ENCODE measurements around the gene RNF112.
A peak's percentile ranks its signal among the peaks of the same experiment; 100 is the strongest.

The RNF112 gene

DNA sequence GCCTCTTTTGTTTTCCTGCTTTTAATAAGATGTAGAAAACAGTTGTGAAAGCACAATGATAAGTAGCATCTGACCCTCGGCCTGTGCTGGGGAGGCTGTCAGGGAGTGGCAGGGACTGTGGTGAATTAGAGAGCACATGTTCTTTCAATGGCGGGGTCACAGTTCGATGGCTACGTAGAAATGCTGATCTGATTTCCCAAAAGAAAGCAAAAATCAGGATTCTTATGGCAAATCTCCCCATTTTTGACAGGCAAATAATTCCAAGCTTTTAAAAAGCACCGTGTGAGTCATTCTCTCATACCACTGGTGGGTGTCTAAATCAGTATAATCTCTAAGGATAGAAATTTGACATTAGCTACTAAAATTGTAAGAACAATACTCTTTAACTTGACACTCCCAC is 36.9 kb upstream of the RNF112 start:
- Histone ChIP-seq H3K9me3 (ENCODE audit: control extremely low read depth in 1 of 5, control insufficient read depth in 4 of 5, insufficient read depth in 2 of 5, low read depth in 1 of 5, low read length in 4 of 5) (no peaks in the 10 kb centered on the region), H3K36me3 (ENCODE audit: control insufficient read depth in 4 of 4, insufficient read depth in 4 of 4, low read length in 3 of 4) (no peaks in the 10 kb centered on the region), H3K4me1 (ENCODE audit: control extremely low read depth in 1 of 4, control insufficient read depth in 4 of 4, insufficient read depth in 4 of 4, low read length in 3 of 4) (peaks cover 9 to 52% (median 47%) of the 10 kb centered on the region in 4 experiments), H3K4me3 (ENCODE audit: control insufficient read depth in 1 of 7, extremely low read depth in 1 of 7, insufficient read depth in 4 of 7, low read depth in 2 of 7, low read length in 6 of 7) (no peak overlapping the region), H3K27me3 (replicated peaks in 2 of 5; ENCODE audit: control insufficient read depth in 4 of 5, insufficient read depth in 5 of 5, low read length in 4 of 5) (peaks cover 0 to 25% (median 8%) of the 10 kb centered on the region in 5 experiments), H3K27ac (ENCODE audit: insufficient read depth in 1 of 2, low read depth in 1 of 2, low read length in 2 of 2, poor library complexity in 1 of 2, severe bottlenecking in 2 of 2) (no peak overlapping the region)
- DNase-seq: no peak
- WGBS (ENCODE audit: insufficient coverage): 100% methylated on average over 1 of the region's 5 CpGs
- ChIA-PET CTCF (interaction anchor here (0.8 kb wide), 1 partner anchor 9 kb away, joined by 3 read pairs; no protein-coding TSS in a partner anchor), POLR2A (no interaction called here)

- H3K27ac ChIP-seq (ENCODE audit: insufficient read depth in 1 of 2, low read depth in 1 of 2, low read length in 2 of 2, poor library complexity in 1 of 2, severe bottlenecking in 2 of 2): no peak overlapping the region
- DNase-seq: no peak
- ChIA-PET POLR2A (no interaction called here), CTCF (interaction anchor here (1.0 kb wide), 1 partner anchor 14 kb away, joined by 3 read pairs; no protein-coding TSS in a partner anchor)
- H3K9me3 ChIP-seq (ENCODE audit: control extremely low read depth in 1 of 5, control insufficient read depth in 4 of 5, insufficient read depth in 2 of 5, low read depth in 1 of 5, low read length in 4 of 5): no peaks in the 10 kb centered on the region
- peaks cover 0 to 10% (median 4%) of the 10 kb centered on the region in 5 experiments for H3K27me3 ChIP-seq (replicated peaks in 2 of 5; ENCODE audit: control insufficient read depth in 4 of 5, insufficient read depth in 5 of 5, low read length in 4 of 5)
- H3K36me3 ChIP-seq (ENCODE audit: control insufficient read depth in 4 of 4, insufficient read depth in 4 of 4, low read length in 3 of 4): peaks cover 0 to 11% (median 6%) of the 10 kb centered on the region in 4 experiments
- WGBS (ENCODE audit: insufficient coverage): 100% methylated on average over 1 of the region's 1 CpG
- H3K4me1 ChIP-seq (ENCODE audit: control extremely low read depth in 1 of 4, control insufficient read depth in 4 of 4, insufficient read depth in 4 of 4, low read length in 3 of 4): peaks cover 6 to 41% (median 37%) of the 10 kb centered on the region in 4 experiments
- H3K4me3 ChIP-seq (ENCODE audit: control insufficient read depth in 1 of 7, extremely low read depth in 1 of 7, insufficient read depth in 4 of 7, low read depth in 2 of 7, low read length in 6 of 7): no peak overlapping the region
Observed at GRCh38 chr17:19375732-19376131, 35.3 kb upstream of the RNF112 start.

DNA sequence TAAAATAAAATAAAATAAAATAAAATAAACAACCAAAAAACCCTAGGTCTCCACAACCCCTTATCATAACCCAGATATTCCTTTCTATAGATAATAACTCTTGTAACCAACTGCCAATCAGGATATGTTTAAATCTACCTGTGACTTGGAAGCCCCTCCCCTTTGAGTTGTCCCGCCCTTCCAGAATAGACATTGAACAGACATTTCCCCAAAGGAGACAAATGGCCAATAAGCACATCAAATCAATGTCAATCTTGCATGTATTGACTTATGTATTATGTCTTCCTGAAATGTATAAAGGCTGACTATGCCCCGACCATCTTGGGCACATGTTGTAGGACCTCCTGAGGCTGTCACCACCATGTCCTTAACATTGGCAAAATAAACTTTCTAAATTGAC is 34.2 kb upstream of the RNF112 start:
- DNase-seq: no peak
- ChIA-PET POLR2A (no interaction called here), CTCF (interaction anchor here (1.8 kb wide), 1 partner anchor 8 kb away, joined by 8 read pairs; no protein-coding TSS in a partner anchor)
- no CpG with 5 or more reads among the region's 2 CpGs for WGBS (ENCODE audit: insufficient coverage)
- H3K27me3 ChIP-seq (replicated peaks in 2 of 5; ENCODE audit: control insufficient read depth in 4 of 5, insufficient read depth in 5 of 5, low read length in 4 of 5): peaks cover 0 to 6% (median 4%) of the 10 kb centered on the region in 5 experiments
- H3K9me3 ChIP-seq (ENCODE audit: control extremely low read depth in 1 of 5, control insufficient read depth in 4 of 5, insufficient read depth in 2 of 5, low read depth in 1 of 5, low read length in 4 of 5): no peaks in the 10 kb centered on the region
- H3K27ac ChIP-seq (ENCODE audit: insufficient read depth in 1 of 2, low read depth in 1 of 2, low read length in 2 of 2, poor library complexity in 1 of 2, severe bottlenecking in 2 of 2): peak overlapping the region in 1 of 2 experiments; percentile 84
- peaks cover 0 to 22% (median 14%) of the 10 kb centered on the region in 4 experiments for H3K36me3 ChIP-seq (ENCODE audit: control insufficient read depth in 4 of 4, insufficient read depth in 4 of 4, low read length in 3 of 4)
- H3K4me3 ChIP-seq (ENCODE audit: control insufficient read depth in 1 of 7, extremely low read depth in 1 of 7, insufficient read depth in 4 of 7, low read depth in 2 of 7, low read length in 6 of 7): peak overlapping the region in 6 of 7 experiments; percentile 83 to 98 (median 90)
- peaks cover 6 to 30% (median 27%) of the 10 kb centered on the region in 4 experiments for H3K4me1 ChIP-seq (ENCODE audit: control extremely low read depth in 1 of 4, control insufficient read depth in 4 of 4, insufficient read depth in 4 of 4, low read length in 3 of 4)

DNA sequence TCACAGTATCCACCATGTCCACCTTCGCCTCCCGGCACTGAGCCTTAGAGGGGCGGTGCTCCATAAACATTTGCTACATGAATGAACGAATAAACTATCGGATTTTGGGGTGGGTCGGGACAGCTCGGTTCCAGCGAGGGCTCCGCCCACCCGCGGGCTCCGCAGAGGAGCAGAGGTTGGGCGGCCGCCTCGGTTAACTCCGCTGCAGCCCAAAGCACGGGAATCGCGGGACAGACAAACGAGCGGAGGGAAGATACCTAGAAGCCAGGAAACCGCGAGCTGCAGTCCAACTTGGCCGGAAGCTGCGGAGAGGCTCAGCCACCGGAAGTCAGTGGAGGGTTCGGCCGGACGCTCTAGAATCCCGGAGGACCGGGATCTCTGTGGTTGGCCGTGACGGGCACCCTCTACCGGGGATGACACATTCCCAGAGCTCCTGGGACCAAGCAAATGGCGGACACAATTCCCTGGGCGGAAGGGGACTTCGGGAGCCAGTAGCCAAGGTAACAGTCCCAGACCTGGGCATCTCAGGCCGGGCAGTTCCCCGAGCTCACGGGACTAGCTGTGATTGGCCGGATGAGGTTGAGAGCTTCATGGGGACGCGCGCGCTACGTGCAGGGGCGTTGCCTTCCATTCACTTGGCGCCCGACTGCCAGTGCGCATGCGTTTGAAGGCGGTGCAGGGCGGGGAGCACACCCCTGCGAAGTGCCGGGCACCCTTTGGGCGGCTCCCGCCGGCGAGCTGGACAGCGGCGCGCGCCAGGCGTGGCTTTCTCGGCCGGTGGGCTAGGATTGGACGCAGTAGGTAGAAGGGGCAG is 33.2 kb upstream of the RNF112 start:
- Histone ChIP-seq H3K27me3 (replicated peaks in 2 of 5; ENCODE audit: control insufficient read depth in 4 of 5, insufficient read depth in 5 of 5, low read length in 4 of 5) (peaks cover 0 to 6% (median 2%) of the 10 kb centered on the region in 5 experiments), H3K36me3 (ENCODE audit: control insufficient read depth in 4 of 4, insufficient read depth in 4 of 4, low read length in 3 of 4) (peaks cover 2 to 30% (median 17%) of the 10 kb centered on the region in 4 experiments), H3K9me3 (ENCODE audit: control extremely low read depth in 1 of 5, control insufficient read depth in 4 of 5, insufficient read depth in 2 of 5, low read depth in 1 of 5, low read length in 4 of 5) (no peaks in the 10 kb centered on the region), H3K4me1 (ENCODE audit: control extremely low read depth in 1 of 4, control insufficient read depth in 4 of 4, insufficient read depth in 4 of 4, low read length in 3 of 4) (peaks cover 6 to 21% (median 17%) of the 10 kb centered on the region in 4 experiments), H3K27ac (ENCODE audit: insufficient read depth in 1 of 2, low read depth in 1 of 2, low read length in 2 of 2, poor library complexity in 1 of 2, severe bottlenecking in 2 of 2) (peak overlapping the region; percentile 25 to 84), H3K4me3 (ENCODE audit: control insufficient read depth in 1 of 7, extremely low read depth in 1 of 7, insufficient read depth in 4 of 7, low read depth in 2 of 7, low read length in 6 of 7) (peak overlapping the region; percentile 78 to 98 (median 90))
- under 1% methylated on average over 63 of the region's 67 CpGs for WGBS (ENCODE audit: insufficient coverage)
- ChIA-PET POLR2A (interaction anchor here (1.0 kb wide), 2 partner anchors 11 to 156 kb away, joined by 3 to 9 read pairs; no protein-coding TSS in a partner anchor), CTCF (interaction anchor here (0.7 to 2.0 kb wide), 11 partner anchors 9 to 72 kb away, joined by 3 to 8 read pairs (median 4); partner anchors contain the start of gene B9D1)
- peak; percentile 97 to 99 (median 99) for DNase-seq

DNA sequence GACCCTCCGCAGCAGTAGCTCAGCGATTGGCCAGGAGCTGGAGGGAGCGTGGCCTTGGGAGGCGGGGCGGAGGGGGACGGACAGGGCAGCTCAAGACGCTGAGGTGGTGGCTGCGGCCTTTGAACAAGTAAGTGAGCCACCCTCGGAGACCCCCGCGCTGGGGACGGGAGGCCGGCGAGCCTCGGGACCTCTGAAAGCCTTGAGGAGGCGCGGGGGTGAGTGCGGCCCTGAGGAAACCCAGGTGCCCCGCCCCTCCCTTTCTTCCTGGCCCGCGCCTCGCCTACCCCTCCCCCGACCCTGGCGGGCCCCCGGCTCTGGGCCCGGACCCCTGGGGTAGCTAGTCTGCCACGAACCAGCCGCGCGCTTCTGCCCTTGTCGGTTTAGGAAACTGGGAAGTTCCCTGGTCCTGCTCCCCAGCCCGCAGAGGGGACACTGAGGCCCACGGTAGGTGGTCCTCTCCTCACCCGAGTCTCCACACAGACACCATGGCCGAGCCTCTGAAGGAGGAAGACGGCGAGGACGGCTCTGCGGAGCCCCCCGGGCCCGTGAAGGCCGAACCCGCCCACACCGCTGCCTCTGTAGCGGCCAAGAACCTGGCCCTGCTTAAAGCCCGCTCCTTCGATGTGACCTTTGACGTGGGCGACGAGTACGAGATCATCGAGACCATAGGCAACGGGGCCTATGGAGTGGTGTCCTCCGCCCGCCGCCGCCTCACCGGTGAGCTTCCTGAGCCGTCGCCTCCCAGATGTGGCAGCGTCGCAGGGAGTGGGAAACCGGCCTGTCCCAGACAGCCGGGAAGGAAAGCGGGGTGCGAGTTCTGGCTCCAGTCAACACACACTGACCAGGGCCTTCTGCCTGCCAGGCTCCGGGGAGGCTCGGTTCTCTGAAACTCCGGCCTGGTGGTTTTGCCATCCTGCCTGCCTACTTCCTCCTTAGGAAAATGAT is 32.3 kb upstream of the RNF112 start, which contains the start of gene MAPK7:
Gene MAPK7 (plus strand): TSS at position 83 of the 945 bp plus-strand sequence. CDS start 403 bp downstream, at position 486.
- peak within 1 kb of the TSS; percentile 78 to 98 (median 90) for H3K4me3 ChIP-seq (ENCODE audit: control insufficient read depth in 1 of 7, extremely low read depth in 1 of 7, insufficient read depth in 4 of 7, low read depth in 2 of 7, low read length in 6 of 7)
- ChIA-PET POLR2A (interaction anchor here (1.0 kb wide), 1 partner anchor 10 kb away, joined by 9 read pairs; no protein-coding TSS in a partner anchor), CTCF (interaction anchor here (0.7 to 2.3 kb wide), 12 partner anchors 9 to 73 kb away, joined by 3 to 8 read pairs (median 4); partner anchors contain the start of gene B9D1)
- H3K36me3 ChIP-seq (ENCODE audit: control insufficient read depth in 4 of 4, insufficient read depth in 4 of 4, low read length in 3 of 4): peaks cover 7 to 37% (median 21%) of the 10 kb centered on the region in 4 experiments
- 19% methylated on average over 56 of the region's 69 CpGs for WGBS (ENCODE audit: insufficient coverage)
- peaks cover 6 to 19% (median 14%) of the 10 kb centered on the region in 4 experiments for H3K4me1 ChIP-seq (ENCODE audit: control extremely low read depth in 1 of 4, control insufficient read depth in 4 of 4, insufficient read depth in 4 of 4, low read length in 3 of 4)
- no peak for DNase-seq
- H3K27me3 ChIP-seq (replicated peaks in 2 of 5; ENCODE audit: control insufficient read depth in 4 of 5, insufficient read depth in 5 of 5, low read length in 4 of 5): peaks cover 0 to 4% (median 1%) of the 10 kb centered on the region in 5 experiments
- no peaks in the 10 kb centered on the region for H3K9me3 ChIP-seq (ENCODE audit: control extremely low read depth in 1 of 5, control insufficient read depth in 4 of 5, insufficient read depth in 2 of 5, low read depth in 1 of 5, low read length in 4 of 5)
- peak within 1 kb of the TSS; percentile 25 to 84 for H3K27ac ChIP-seq (ENCODE audit: insufficient read depth in 1 of 2, low read depth in 1 of 2, low read length in 2 of 2, poor library complexity in 1 of 2, severe bottlenecking in 2 of 2)

DNA sequence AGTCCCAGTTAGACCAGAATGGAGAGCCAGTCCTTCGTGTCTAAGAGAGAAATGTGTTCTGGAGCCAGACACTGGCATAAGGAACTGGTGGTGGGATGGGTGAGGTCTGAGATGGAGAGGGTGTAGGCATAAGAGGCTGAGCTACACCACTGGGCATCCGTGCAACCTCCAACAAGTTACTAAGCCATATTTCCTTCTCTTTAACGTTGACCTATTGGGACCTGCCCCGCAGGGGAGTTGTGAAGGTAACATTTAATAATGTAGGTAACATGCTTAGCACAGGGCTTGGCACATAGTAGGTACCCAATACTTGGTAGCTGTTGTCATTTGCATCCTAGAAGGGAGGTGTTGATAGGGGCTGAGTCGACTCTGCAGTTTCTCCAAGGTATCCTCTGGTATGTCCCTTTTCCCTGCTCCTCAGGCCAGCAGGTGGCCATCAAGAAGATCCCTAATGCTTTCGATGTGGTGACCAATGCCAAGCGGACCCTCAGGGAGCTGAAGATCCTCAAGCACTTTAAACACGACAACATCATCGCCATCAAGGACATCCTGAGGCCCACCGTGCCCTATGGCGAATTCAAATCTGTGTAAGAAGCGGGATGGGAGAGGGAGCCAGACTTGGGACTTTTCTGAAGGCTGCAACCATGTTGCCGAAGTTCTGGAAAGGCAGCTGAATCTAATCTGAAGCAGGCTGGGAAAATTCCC is 31.5 kb upstream of the RNF112 start:
- Histone ChIP-seq H3K36me3 (ENCODE audit: control insufficient read depth in 4 of 4, insufficient read depth in 4 of 4, low read length in 3 of 4) (peaks cover 10 to 42% (median 21%) of the 10 kb centered on the region in 4 experiments), H3K4me3 (ENCODE audit: control insufficient read depth in 1 of 7, extremely low read depth in 1 of 7, insufficient read depth in 4 of 7, low read depth in 2 of 7, low read length in 6 of 7) (peak overlapping the region in 6 of 7 experiments; percentile 25 to 98 (median 90)), H3K27me3 (replicated peaks in 2 of 5; ENCODE audit: control insufficient read depth in 4 of 5, insufficient read depth in 5 of 5, low read length in 4 of 5) (no peaks in the 10 kb centered on the region), H3K4me1 (ENCODE audit: control extremely low read depth in 1 of 4, control insufficient read depth in 4 of 4, insufficient read depth in 4 of 4, low read length in 3 of 4) (peaks cover 6 to 25% (median 21%) of the 10 kb centered on the region in 4 experiments), H3K27ac (ENCODE audit: insufficient read depth in 1 of 2, low read depth in 1 of 2, low read length in 2 of 2, poor library complexity in 1 of 2, severe bottlenecking in 2 of 2) (no peak overlapping the region), H3K9me3 (ENCODE audit: control extremely low read depth in 1 of 5, control insufficient read depth in 4 of 5, insufficient read depth in 2 of 5, low read depth in 1 of 5, low read length in 4 of 5) (no peaks in the 10 kb centered on the region)
- ChIA-PET POLR2A (no interaction called here), CTCF (interaction anchor here (0.6 to 2.3 kb wide), 3 partner anchors 14 to 509 kb away, joined by 3 to 8 read pairs (median 3); partner anchors contain the start of gene B9D1)
- no peak for DNase-seq
- 92% methylated on average over 10 of the region's 13 CpGs for WGBS (ENCODE audit: insufficient coverage)
